ENCODE results near the gene HPSE2.
"Not testable (repeated sequence)": the region's sequence is repeated elsewhere in the genome, so short reads cannot be mapped to it uniquely, and the experiment has no call there.

HPSE2 gene

DNA sequence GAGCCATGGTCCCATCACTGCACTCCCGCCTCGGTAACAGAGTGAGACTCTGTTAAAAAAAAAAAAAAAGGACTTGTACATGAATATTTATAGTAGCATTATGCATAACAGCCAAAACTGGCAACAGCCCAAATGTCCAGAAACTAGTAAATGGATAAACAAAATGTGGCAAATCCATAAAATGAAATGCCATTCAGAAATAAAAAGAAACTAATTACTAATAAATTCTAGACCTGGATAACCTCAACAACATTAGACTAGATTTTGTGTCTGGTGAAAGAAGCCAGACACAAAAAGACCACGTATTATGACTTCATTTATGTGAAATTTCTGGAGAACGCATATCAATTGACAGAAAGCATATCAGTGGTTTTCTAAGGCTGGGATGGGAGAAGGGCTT, 74.5 kb downstream of the HPSE2 start:
- DNase-seq (ENCODE audit: low read depth): no peak

DNA sequence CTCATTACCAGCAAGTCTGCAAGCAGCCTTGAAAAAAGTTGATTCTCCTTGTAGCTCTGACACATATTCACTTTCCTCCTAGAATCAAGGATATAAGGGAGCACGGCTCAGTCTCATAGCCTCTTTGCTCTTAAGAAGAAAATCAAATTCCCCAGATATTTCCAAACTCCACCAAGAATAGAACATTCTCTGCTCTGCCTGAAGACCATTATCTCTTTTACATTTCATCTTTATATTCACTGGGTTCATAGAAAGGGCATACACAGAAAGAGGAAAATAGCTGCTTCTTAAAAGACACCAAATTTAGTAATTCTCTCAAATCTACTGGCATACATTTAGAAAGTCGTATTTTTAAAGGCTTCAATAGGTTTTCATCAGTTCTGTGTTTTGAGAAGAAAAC, 92.0 kb downstream of the HPSE2 start:
- no peak for DNase-seq (ENCODE audit: low read depth)

DNA sequence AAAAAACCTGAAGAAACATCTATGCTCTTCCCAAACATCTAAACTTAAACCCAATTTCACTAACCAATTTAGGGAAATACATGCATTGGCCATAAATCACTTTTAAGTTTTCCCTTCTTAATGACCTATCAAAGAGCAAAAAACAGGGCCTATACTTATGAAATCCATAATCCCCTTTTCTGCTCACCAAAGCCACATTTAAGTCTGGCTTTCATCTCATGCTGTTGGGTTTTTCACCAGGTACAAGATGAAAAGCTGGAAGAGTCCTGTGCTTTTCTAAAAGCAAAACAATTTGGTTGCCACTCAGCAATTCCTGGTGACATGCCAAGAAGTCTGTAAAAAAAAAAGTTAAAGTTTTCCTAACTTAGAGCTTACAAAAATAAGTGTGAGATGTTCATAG, 92.6 kb downstream of the HPSE2 start:
- no peak for DNase-seq (ENCODE audit: low read depth)

DNA sequence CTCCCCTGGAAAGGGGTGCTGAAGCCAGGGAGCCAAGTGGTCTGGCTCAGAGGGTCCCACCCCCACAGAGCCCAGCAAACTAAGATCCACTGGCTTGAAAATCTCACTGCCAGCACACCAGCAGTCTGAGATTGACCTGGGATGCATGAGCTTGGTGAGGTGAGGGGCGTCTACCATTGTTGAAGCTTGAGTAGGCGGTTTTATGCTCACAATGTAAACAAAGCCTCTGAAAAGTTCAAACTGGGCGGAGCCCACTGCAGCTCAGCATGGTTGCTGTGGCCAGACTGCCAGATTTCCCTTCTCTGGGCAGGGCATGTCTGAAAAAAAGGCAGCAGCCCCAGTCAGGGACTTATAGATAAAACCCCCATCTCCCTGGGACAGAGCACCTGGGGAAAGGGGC, 102.8 kb downstream of the HPSE2 start:
- DNase-seq (ENCODE audit: low read depth): not testable (repeated sequence)

DNA sequence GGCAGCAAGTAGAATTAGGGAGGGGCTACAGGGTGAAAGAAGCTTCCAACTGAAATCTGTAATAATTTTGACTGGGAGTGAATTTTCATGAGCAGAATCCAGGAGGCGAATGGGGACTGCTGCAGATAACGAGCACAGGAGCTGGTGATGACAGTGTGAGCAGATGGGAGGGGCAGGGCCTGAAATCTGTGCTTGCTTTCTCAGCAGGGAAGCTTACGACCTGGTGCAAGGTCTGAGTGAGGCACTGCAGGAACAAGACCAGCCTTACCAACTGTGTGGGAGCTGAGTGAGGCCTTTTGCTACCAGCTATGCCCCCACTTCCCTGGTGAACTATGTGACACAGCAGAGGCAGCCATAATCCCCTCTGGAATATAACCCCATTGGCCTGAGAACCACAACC, 109.8 kb downstream of the HPSE2 start:
- DNase-seq (ENCODE audit: low read depth): no peak

DNA sequence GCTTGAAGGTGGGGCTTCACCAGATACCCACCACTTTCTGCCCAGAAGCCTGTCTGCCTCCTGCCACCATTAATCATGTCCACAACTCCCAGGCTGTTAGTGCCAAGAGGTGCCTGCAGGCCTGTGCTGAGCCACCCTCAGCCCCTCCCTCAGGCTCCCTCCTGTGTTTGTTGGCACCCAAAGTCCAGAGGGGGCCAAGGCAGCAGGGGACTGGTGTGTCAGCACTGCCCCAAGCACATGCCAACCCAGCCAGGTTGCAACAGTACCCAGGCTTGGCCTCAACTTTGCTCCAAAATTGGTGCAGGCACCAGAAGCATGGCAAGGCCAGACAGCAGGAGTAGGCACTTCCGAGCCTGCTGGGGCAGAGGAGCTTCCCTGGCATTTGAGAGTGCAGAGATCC, 111.3 kb downstream of the HPSE2 start:
- DNase-seq (ENCODE audit: low read depth): no peak

DNA sequence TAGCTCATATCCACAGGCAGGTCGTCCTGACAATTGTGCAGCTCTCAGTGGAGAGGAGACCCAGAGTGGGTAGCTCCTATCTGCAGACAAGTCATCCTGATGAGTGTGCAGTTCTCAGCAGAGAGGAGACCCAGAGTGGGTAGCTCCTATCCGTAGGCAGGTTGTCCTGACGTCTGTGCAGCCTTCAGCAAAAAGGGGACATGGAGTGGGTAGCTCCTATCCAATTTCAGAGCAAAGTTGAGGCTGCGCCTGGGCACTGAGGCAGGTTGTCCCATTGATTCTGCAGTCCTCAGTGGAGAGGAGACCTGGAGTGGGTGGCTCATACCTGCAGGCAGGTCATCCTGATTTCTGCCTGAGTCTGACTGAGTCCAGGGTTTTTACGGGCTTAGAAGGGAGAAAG, 111.8 kb downstream of the HPSE2 start:
- no peak for DNase-seq (ENCODE audit: low read depth)

DNA sequence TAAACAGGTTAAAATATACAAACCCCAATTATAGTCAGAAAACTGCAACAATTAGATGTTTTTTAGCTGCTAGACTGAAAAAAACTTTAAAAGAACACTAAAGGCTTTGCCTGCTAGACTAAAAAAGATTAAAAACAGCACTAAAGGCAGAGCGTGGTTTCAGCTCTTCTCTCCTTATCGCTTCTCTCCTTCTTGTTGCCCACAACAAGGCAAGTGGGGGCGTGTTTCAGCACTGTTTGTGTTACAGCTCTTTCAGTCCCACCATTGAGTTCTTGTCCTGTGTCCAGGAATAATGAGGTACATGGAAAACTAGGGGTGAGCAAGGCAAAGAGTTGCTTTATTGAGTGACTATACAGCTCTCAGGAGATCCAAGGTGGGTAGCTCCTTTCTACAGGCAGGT, 112.3 kb downstream of the HPSE2 start:
- no peak for DNase-seq (ENCODE audit: low read depth)

DNA sequence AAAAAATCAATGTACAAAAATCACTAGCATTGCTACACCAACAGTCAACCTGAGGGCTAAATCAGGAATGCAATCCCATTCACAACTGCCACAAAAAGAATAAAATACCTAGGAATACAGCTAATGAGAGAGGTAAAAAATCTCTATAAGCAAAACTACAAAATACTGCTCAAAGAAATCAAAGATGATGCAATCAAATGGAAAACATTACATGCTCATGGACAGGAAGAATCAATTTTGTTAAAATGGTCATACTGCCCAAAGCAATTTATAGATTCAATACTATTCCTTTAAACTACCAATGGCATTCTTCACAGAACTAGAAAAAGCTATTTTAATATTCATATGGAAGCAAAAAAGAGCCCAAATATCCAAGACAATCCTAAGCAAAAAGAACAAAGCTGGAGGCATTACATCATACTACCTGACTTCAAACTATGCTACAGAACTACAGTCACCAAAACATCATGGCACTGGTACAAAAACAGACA, 116.3 kb downstream of the HPSE2 start:
- DNase-seq (ENCODE audit: low read depth): no peak

DNA sequence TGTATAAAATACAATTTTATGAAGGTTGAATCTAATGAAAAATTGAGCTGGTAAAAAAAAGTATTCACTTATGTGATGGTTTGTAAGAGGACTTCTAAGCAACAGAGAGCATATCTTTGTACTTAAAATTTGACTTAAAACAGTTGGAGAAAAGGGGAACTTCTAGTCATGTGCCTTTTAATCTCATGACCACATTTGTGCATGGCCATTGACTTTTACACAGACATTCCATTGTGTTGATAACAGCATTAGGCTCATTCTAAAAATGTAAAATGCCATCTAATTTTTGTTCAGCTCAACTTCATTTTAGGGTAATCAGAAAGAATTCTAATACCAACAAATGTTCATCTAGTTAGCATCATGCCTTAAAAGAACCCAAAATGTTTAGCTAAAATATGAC, 119.9 kb downstream of the HPSE2 start:
- no peak for DNase-seq (ENCODE audit: low read depth)

DNA sequence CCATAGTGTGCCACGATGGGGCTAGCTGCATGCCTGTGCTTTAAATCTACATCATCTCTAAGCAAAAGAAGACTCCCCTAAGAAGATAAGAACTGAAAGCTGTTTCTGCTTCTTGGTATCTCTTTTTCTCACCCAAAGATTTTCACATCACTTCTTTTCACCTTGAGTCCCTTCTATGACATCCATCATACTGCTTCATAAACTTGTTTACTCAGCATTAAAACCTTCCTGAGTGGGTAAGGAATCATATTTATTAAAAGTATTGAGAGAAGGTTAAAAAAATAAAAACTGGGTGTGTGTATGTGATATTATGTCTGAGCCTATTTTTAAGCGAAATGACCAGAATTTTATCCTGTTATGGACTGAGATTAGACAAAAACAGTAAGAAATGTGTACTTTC, 150.3 kb downstream of the HPSE2 start:
- DNase-seq (ENCODE audit: low read depth): no peak

DNA sequence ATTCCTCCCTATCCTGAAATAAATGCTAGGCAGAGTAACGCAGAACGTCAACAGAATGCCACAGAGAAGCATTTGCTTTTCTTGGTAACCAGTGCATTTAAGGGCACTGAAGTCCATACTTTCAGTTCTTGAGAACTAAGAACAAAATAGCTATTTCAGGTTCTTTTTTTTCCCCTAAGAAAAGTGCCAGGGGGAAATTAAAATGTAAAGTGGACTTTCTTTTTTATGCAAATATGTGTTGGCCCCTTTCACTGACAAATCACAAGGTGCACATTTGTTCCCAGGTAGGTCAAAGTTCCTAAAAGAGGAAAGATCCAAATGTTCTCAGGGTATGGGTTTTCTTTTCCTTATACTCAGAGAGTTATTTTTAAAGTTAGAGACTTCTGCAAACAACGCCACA, 151.5 kb downstream of the HPSE2 start:
- no peak for DNase-seq (ENCODE audit: low read depth)

DNA sequence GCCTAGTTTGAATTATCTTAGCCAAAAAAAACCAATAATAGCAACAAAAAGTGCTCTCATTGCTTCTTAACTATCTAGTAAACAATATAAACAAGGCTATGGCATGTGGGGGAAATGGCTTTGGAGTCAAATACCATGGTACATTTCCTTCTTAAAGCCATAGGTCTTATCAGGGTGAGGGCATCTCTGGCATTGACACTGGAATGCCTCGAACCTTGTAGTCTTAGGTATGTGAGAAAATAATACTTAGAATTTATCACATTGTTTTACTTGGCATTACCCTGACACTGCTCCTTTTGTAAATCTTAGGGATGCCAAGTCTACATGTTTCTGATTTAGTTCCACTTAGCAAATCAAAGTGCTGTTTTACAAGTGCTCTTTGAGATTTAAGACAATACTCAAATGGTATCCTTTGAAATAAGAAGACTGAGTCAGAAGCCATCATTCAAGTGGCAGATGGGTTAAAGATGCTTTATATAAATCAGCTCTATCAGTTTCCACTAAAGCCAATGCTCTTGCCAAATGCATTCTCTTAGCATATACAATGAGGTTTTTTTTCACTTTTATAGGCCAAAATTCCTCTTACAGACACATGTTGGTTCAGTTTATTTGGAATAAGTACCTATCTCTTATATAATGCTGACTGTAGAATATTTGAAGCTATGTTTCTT, 155.2 kb downstream of the HPSE2 start:
- DNase-seq (ENCODE audit: low read depth): no peak

DNA sequence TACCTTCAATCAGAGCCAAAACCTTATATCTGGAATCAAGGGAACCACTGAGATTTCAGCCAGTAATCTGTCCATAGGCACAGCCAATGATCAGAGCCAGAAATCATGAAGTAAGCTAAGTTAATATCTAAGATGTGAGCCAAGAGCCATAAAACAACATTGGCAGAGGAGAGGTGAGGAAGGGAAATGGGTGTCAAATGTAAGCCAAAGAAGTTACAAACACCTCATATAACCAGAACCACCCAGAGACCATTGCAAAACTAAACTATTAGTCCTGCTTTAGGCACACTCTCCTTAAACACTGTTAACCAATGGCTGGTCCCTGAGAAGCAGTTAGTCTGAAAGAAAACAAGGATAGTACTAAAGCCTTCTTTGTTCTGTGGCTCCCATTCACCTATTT, 173.1 kb downstream of the HPSE2 start:
- DNase-seq (ENCODE audit: low read depth): no peak

DNA sequence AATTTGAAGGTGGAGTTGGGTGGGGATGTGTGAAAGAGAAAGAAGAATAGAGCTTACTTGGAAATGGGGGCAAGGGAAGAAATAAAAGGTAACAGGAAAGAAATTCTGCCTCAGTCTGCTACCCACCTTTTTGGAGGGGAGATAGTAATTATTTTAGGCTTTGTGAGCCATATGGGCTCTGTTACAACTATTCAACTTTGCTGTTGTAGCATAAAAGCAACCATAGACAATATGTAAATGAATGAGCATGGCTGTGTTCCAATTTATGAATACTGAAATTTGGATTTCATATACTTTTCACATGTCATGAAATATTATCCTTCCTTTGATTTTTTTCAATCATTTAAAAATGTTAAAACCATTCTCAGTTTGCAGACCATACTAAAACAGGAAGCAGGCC, 176.9 kb downstream of the HPSE2 start:
- DNase-seq (ENCODE audit: low read depth): no peak

DNA sequence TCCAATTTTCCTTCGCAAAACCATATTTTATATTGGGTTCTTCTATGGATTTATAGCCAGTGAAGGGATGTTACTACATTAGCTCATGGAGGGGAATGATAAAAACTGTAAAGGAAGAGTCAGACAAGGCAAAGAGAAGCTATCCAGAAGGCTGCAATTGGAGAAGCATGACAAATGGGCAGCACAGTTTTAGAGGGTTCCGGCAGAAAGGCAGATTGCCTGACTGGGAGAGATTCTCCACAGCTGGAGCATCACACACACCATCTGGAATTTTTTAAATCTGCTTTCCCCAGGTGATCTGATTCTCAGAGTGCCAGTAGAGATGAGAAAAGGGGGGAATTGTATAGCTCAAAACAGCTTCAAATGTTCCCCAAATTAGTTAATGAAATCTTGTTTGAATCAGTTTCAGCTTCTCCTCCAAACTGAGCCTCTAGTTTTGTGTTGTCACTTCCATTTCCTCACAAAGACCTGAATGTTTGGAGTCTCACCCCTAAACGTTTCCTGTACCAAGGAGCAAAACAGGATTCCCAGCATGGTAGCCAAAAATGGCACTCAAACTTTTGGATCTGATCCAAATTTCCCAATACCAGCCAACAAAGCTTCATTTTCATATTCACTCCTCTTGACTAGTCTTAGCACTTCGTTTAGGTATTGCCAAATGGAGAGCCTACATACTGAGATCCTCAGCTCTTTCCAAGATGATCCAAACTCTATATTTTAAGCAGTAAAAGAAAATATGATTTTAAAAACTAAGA, 177.5 kb downstream of the HPSE2 start:
- DNase-seq (ENCODE audit: low read depth): no peak

DNA sequence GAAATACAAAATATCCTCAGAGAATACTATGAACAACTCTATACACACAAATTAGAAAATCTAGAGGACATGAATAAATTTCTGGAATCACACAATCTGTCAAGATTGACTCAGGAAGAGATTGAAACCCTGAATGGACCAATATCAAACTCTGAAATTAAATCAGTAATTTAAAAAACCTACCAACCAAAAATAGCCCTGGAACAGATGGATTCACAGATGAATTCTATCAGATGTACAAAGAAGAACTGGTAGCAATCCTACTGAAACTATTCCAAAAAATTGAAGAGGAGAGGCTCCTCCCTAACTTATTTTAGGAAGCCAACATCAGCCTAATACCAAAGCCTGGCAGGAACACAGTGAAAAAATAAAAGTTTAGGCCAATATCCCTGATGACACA, 190.0 kb downstream of the HPSE2 start:
- no peak for DNase-seq (ENCODE audit: low read depth)

DNA sequence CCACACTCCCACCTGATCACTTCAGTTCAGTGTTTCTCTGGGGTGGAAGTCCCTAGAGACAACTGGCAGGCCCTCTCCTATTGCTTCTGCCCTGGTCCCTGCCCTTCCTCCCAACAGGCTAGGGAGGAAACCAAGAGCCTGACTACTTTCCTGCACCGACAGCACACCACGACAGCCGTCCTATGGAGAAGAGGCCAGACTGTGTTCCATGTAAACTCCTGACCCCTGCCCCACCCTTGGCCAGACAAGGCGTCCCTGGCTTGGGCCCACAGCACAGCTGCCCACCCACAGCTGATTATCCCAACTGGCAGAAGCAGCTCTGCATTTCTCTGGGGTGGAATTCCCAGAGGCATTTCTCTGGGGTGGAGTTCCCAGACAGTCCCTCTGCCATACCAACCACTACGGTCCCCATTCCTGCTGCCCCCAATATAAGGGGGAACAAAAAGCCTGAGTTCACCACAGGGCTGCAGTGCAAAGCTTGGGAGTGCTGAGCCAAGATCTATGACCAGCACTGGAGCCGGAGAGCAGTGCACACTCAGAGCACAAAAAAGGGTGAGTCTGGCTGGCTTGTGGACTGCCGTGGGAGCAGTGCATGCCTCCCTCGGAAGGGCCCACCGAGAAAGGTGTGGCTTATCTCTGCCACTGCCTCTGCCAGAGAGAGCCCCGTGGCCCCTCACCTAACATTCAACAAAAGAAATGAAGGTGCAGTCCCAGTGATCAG, 193.4 kb downstream of the HPSE2 start:
- DNase-seq (ENCODE audit: low read depth): no peak

DNA sequence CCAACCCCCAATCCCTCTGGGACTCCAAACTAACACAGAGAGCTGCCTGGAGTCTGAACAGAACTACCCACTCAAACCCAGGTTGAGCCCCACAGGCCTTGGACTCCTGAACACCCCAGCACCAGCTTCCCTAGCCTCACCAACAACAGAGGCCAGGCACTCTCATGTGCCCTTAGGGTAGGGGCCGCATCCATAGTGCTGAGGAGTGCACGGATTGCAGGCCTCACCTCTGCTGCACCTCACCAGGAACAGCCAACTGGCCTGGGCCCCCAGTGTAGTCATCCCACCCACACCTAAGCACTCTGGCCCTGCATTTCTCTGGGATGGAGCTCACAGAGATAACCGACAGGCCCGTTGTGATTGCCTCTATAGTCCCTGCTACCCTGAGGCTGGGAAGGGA, 194.2 kb downstream of the HPSE2 start:
- DNase-seq (ENCODE audit: low read depth): no peak

DNA sequence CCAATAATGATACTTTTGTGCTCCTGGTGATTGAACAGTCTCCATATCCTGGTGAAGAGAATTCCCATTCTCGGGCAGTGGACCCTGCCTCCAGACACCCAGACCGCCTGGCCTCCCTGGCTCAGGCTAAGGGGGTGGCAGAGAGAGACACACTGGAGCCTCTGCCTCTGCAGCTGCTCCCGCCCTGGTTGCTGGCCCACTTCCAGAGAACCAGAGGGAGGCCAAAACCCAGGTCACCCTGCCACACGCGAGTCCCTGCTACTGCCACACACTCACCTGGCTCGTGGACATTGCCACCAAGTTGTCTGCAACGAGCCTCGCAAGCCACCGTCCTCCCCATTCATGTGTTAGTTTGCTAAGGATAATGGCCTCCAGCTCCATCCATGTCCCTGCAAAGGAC, 221.8 kb downstream of the HPSE2 start:
- no peak for DNase-seq (ENCODE audit: low read depth)

DNA sequence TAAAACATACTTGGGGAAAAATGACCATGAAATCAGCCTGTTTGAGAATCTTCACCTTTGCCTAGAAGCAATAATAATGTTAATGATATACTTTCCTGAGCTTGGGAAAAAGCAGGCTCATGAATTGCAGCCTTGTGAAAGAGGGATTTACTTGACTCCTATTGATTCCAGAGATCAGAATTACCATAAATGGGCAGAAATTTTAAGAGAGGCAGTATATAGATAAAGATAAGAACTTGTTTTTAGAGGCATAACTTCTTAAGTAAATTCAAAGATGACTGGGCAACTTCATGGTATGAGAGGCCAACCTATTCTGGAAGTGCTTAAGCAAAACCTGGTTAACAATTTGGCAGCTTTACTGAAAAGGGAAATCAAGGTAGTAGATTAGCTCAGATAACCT, 225.4 kb downstream of the HPSE2 start:
- DNase-seq (ENCODE audit: low read depth): no peak

DNA sequence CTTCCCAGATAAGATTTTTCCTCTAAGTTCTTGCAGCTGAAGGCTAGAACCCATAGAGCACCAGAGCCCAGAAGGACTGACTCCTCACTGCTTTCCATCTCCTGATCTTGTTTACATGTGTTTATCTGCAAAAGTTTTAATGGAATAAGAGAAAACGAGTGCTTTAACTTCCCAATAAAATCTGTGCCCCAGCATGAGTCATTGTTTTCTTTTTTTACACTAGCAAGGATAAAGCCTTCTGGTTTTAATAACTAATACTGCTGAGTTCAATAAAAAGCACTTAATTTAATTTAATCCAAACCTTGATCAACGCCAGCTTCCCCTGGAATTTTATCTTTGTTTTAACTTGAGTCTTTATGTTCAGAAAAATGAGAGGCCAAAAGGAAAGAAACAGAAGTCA, 227.6 kb downstream of the HPSE2 start:
- DNase-seq (ENCODE audit: low read depth): no peak

DNA sequence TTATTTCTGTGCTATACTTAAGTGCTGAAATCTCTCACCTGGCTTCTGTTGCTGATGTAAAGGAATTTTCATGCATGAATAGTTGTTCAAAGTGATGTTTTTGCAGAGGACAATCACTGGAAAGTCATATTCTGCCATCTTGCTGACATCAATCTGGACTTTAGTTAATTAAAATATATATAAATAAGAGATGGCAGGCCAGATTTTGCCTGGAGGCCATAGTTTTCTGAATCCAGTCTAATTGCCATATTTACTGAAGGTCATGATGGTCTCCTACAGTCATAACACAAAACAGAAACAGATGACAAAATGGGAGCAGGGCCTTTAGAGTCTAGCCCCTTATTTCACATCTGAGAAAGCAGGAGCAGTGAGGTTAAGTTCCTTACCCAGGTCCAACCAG, 228.2 kb downstream of the HPSE2 start:
- DNase-seq (ENCODE audit: low read depth): no peak
